IMR-90 (cell line): ENCODE measurements around the gene MAP7D1. TPM values are rescaled to one million over a fixed set of nuclear protein-coding genes. Genes with fewer than 3 reads are reported as not detected.
A peak's percentile ranks its signal among the peaks of the same experiment; 100 is the strongest.

ENCODE experiments used
- ATAC-seq: fragments of 200-7000 bp; cut with Tn5 transposase; 2 replicates; pipeline ENCODE4 v1.9.1; 2020; ENCODE audit warnings: low read depth, mild to moderate bottlenecking, moderate library complexity
- BruUV-seq: library from RNA; stranded (reverse); fragments of 400-500 nt; replicated peaks from 2 replicates; lab custom pipeline; 2021; lab: Mats Ljungman, UMichigan
- CTCF ChIA-PET: fragments of 300-600 bp; formaldehyde crosslinking; extraction: SDS; loops from one replicate; lab custom pipeline; 2021; ENCODE audit warnings: antibody characterized with exemption; lab: Yijun Ruan, JAX
- POLR2A ChIA-PET: fragments of 300-600 bp; sonication (Branson Sonifier 250); formaldehyde crosslinking; loops from one replicate; lab custom pipeline; 2022; ENCODE audit warnings: antibody characterized with exemption; ENCODE audit not compliant: unreplicated experiment; lab: Charles Lee
- DNase-seq: peaks from one replicate; pipeline ENCODE4 v3.0.0; 2013
- H2AFZ ChIP-seq: replicated peaks from 2 replicates; pipeline ENCODE3; 2013; ENCODE audit warnings: low read length, mild to moderate bottlenecking; ENCODE audit not compliant: poor library complexity
- H2AK5ac ChIP-seq: 2 replicates; pipeline ENCODE4 v1.6.1; 2013; ENCODE audit warnings: low read depth, low read length, inconsistent platforms
- H2AK9ac ChIP-seq: replicated peaks from 2 replicates; pipeline ENCODE3; 2013; ENCODE audit warnings: mild to moderate bottlenecking, low read depth, low read length, moderate library complexity; ENCODE audit not compliant: poor library complexity
- H2BK120ac ChIP-seq: 2 replicates; pipeline ENCODE4 v1.6.1; 2013; ENCODE audit warnings: low read depth, low read length, inconsistent platforms
- H2BK15ac ChIP-seq: 3 replicates; pipeline ENCODE4 v1.6.1; 2013; ENCODE audit warnings: low read depth, low read length, inconsistent platforms
- H2BK20ac ChIP-seq: 2 replicates; pipeline ENCODE4 v1.6.1; 2013; ENCODE audit warnings: low read depth, mild to moderate bottlenecking, inconsistent platforms, low read length, moderate library complexity
- H2BK5ac ChIP-seq: 2 replicates; pipeline ENCODE4 v1.6.1; 2013; ENCODE audit warnings: mild to moderate bottlenecking, low read depth, low read length, inconsistent platforms; ENCODE audit not compliant: poor library complexity, severe bottlenecking
- H3K14ac ChIP-seq: replicated peaks from 2 replicates; pipeline ENCODE4 v1.6.1; 2013; ENCODE audit warnings: low read depth, low read length, inconsistent platforms
- H3K18ac ChIP-seq: 2 replicates; pipeline ENCODE4 v1.6.1; 2013; ENCODE audit warnings: low read depth, low read length, control low read depth
- H3K23ac ChIP-seq: 2 replicates; pipeline ENCODE4 v1.6.1; 2013; ENCODE audit warnings: low read depth, low read length, inconsistent platforms
- H3K27ac ChIP-seq: 2 replicates; pipeline ENCODE4 v1.5.1; 2013; ENCODE audit warnings: mild to moderate bottlenecking, control low read depth, low read length; ENCODE audit not compliant: insufficient read depth
- H3K27me3 ChIP-seq: 2 replicates; pipeline ENCODE4 v1.6.1; 2013; ENCODE audit warnings: low read length; ENCODE audit not compliant: control insufficient read depth, insufficient read depth
- H3K36me3 ChIP-seq: 2 replicates; pipeline ENCODE4 v1.6.1; 2013; ENCODE audit warnings: low read length, mixed read lengths; ENCODE audit not compliant: control insufficient read depth, insufficient read depth
- H3K4ac ChIP-seq: 2 replicates; pipeline ENCODE4 v1.6.1; 2013; ENCODE audit warnings: low read depth, low read length, inconsistent platforms
- H3K4me1 ChIP-seq: 2 replicates; pipeline ENCODE4 v1.6.1; 2013; ENCODE audit warnings: low read length, mixed read lengths; ENCODE audit not compliant: control insufficient read depth, insufficient read depth
- H3K4me2 ChIP-seq: 2 replicates; pipeline ENCODE4 v1.6.1; 2013; ENCODE audit warnings: low read depth, mild to moderate bottlenecking, control low read depth, low read length, moderate library complexity
- H3K4me3 ChIP-seq: 2 replicates; pipeline ENCODE4 v1.5.1; 2013; ENCODE audit warnings: low read depth, mild to moderate bottlenecking, control low read depth, low read length, moderate library complexity; ENCODE audit not compliant: insufficient read depth
- H3K56ac ChIP-seq: 2 replicates; pipeline ENCODE4 v1.6.1; 2013; ENCODE audit warnings: low read length, inconsistent platforms; ENCODE audit not compliant: insufficient read depth; ENCODE audit errors: extremely low read depth
- H3K79me1 ChIP-seq, 2 experiments: 2 replicates each; pipeline ENCODE4 v1.6.1; 2013; ENCODE audit warnings: low read length in 2 of 2, inconsistent platforms in 1 of 2, low read depth in 1 of 2
- H3K9ac ChIP-seq: 2 replicates; pipeline ENCODE4 v1.6.1; 2013; ENCODE audit warnings: low read depth, low read length, control low read depth
- H3K9me1 ChIP-seq: 2 replicates; pipeline ENCODE4 v1.6.1; 2013; ENCODE audit warnings: low read length, inconsistent platforms; ENCODE audit not compliant: insufficient read depth
- H3K9me3 ChIP-seq: 2 replicates; pipeline ENCODE4 v1.6.1; 2013; ENCODE audit warnings: low read length; ENCODE audit not compliant: control insufficient read depth, insufficient read depth
- H4K20me1 ChIP-seq: 2 replicates; pipeline ENCODE4 v1.6.1; 2013; ENCODE audit warnings: low read length, inconsistent platforms; ENCODE audit not compliant: insufficient read depth
- H4K5ac ChIP-seq: 2 replicates; pipeline ENCODE4 v1.6.1; 2013; ENCODE audit warnings: mild to moderate bottlenecking, low read depth, low read length, control low read depth
- H4K8ac ChIP-seq, 2 experiments: 2 replicates each; pipeline ENCODE4 v1.6.1; 2013; ENCODE audit warnings: low read depth in 2 of 2, low read length in 2 of 2, control low read depth in 1 of 2, inconsistent platforms in 1 of 2
- H4K91ac ChIP-seq: 2 replicates; pipeline ENCODE4 v1.6.1; 2013; ENCODE audit warnings: low read depth, low read length, inconsistent platforms; ENCODE audit not compliant: insufficient read depth
- BHLHE40 ChIP-seq: fragments of 150-350 bp; IDR thresholded peaks from 2 replicates; pipeline ENCODE4 v1.6.1; 2016; ENCODE audit warnings: mild to moderate bottlenecking, low read depth, low read length
- CEBPB ChIP-seq: IDR thresholded peaks from 2 replicates; pipeline ENCODE4 v1.6.1; 2012; ENCODE audit warnings: low read depth, low read length, improper control_type of control experiment
- CHD1 ChIP-seq: IDR thresholded peaks from 2 replicates; pipeline ENCODE4 v1.6.1; 2012; ENCODE audit warnings: low read depth, low read length, improper control_type of control experiment
- CTCF ChIP-seq: conservative IDR thresholded peaks from 2 replicates; pipeline ENCODE4 v1.5.1; 2012; ENCODE audit warnings: mild to moderate bottlenecking, low read depth, low read length, improper control_type of control experiment
- ELK1 ChIP-seq: fragments of 150-350 bp; IDR thresholded peaks from 2 replicates; pipeline ENCODE4 v1.6.1; 2016; ENCODE audit warnings: low read depth, mild to moderate bottlenecking, low read length, moderate library complexity, borderline replicate concordance
- FOS ChIP-seq: fragments of 150-350 bp; IDR thresholded peaks from 2 replicates; pipeline ENCODE4 v1.6.1; 2016; ENCODE audit warnings: low read depth, low read length
- MAFK ChIP-seq: IDR thresholded peaks from 2 replicates; pipeline ENCODE4 v1.6.1; 2012; ENCODE audit warnings: low read depth, low read length, improper control_type of control experiment
- MAZ ChIP-seq: IDR thresholded peaks from 2 replicates; pipeline ENCODE4 v1.6.1; 2012; ENCODE audit warnings: low read depth, mild to moderate bottlenecking, low read length, improper control_type of control experiment, moderate library complexity, borderline replicate concordance
- MXI1 ChIP-seq: IDR thresholded peaks from 2 replicates; pipeline ENCODE4 v1.6.1; 2012; ENCODE audit warnings: low read depth, mild to moderate bottlenecking, low read length, moderate library complexity, borderline replicate concordance
- NFE2L2 ChIP-seq: fragments of 150-350 bp; IDR thresholded peaks from 2 replicates; pipeline ENCODE4 v1.6.1; 2016; ENCODE audit warnings: low read depth, mild to moderate bottlenecking, low read length
- POLR2A ChIP-seq: IDR thresholded peaks from 2 replicates; pipeline ENCODE4 v1.6.1; 2012; ENCODE audit warnings: mild to moderate bottlenecking, low read depth, low read length
- RAD21 ChIP-seq: IDR thresholded peaks from 2 replicates; pipeline ENCODE4 v1.6.1; 2012; ENCODE audit warnings: low read length, improper control_type of control experiment
- RCOR1 ChIP-seq: IDR thresholded peaks from 2 replicates; pipeline ENCODE4 v1.6.1; 2012; ENCODE audit warnings: mild to moderate bottlenecking, low read length, improper control_type of control experiment; ENCODE audit not compliant: insufficient replicate concordance
- RFX5 ChIP-seq: IDR thresholded peaks from 2 replicates; pipeline ENCODE4 v1.8.0; 2012; ENCODE audit warnings: low read depth, mild to moderate bottlenecking, low read length, moderate library complexity
- SMC3 ChIP-seq: fragments of 150-350 bp; IDR thresholded peaks from 2 replicates; pipeline ENCODE4 v1.6.1; 2016; ENCODE audit warnings: low read depth, mild to moderate bottlenecking, antibody characterized with exemption, low read length, moderate library complexity
- USF2 ChIP-seq: fragments of 150-350 bp; IDR thresholded peaks from 2 replicates; pipeline ENCODE4 v1.6.1; 2017; ENCODE audit warnings: mild to moderate bottlenecking, antibody characterized with exemption, low read length, low read depth
- WGBS, 2 experiments: methylation state at CpG; one replicate each; pipeline versions ENCODE4 v1.1.5 to v1.1.7; 2013; ENCODE audit warnings: missing lambda C conversion rate in 2 of 2; ENCODE audit not compliant: insufficient read length in 1 of 2; ENCODE audit errors: extremely low coverage in 2 of 2; 5-methylcytosine and 5-hydroxymethylcytosine counted together
- dilution Hi-C: fragments of 300-500 bp; cut with HindIII; formaldehyde crosslinking; loops from one replicate; pipeline ENCODE4 v1.14.3; 2018; ENCODE audit warnings: low sequenced_read_pairs; ENCODE audit not compliant: unreplicated experiment
- in situ Hi-C: fragments of 300-500 bp; cut with MboI; formaldehyde crosslinking; loops from 3 replicates; pipeline ENCODE4 v1.14.3; 2019; ENCODE audit warnings: low sequenced_read_pairs, inconsistent platforms, mixed read lengths
- intact Hi-C: fragments of 100-400 bp; cut with micrococcal nuclease; formaldehyde crosslinking; loops from 2 replicates; pipeline ENCODE4 v1.10.0; 2022
- polyA plus RNA-seq, 3 experiments: library from polyadenylated mRNA; depleted of rRNA; stranded (reverse); fragments of >200 nt; gene quantifications; 2 replicates each; pipeline ENCODE4 v1.2.3, GENCODE V29; 2012; ENCODE audit warnings: low replicate concordance in 1 of 3
- total RNA-seq: library from RNA; depleted of rRNA; stranded (reverse); fragments of >200 nt; gene quantifications from 2 replicates; pipeline ENCODE4 v1.2.3, GENCODE V29; 2012

Gene MAP7D1
- total and polyA plus RNA-seq, 2 of the 4 experiments (the other 2 are of a cell fraction), result 32.3 to 81.9 TPM

- no peak overlapping the region for H4K8ac ChIP-seq
- TF ChIP-seq ELK1, result no peak
- no peak for TF ChIP-seq RCOR1
- TF ChIP-seq SMC3, result no peak
- TF ChIP-seq USF2, result no peak
- no peak for TF ChIP-seq POLR2A
- no peak for TF ChIP-seq FOS
- TF ChIP-seq NFE2L2, result no peak
- TF ChIP-seq CEBPB, result no peak
- TF ChIP-seq CTCF, result no peak
- no peak for TF ChIP-seq MAFK
- TF ChIP-seq MAZ, result no peak
- no peak for TF ChIP-seq BHLHE40
- TF ChIP-seq CHD1, result no peak
- TF ChIP-seq RAD21, result no peak
- no peak for TF ChIP-seq MXI1
- TF ChIP-seq RFX5, result no peak
- H3K18ac ChIP-seq, result no peak overlapping the region
- H2AK5ac ChIP-seq, result peak overlapping the region; percentile 82; the same call in 1 of the 2 replicates
- intact Hi-C loops, result no loop called here
- no peak overlapping the region for H3K14ac ChIP-seq
- no peak overlapping the region for H4K5ac ChIP-seq
- no peak overlapping the region for H3K27ac ChIP-seq
- no peak overlapping the region for H3K4me2 ChIP-seq
- H2AK9ac ChIP-seq, result peak overlapping the region; percentile 93
- peak overlapping the region; percentile 97 for H3K4ac ChIP-seq
- H2BK20ac ChIP-seq, result no peak overlapping the region
- peaks cover 21% of the 10 kb centered on the region for H3K9me1 ChIP-seq
- no peak overlapping the region; the same call in none of the 2 replicates for H4K91ac ChIP-seq
- no peak overlapping the region for H2BK120ac ChIP-seq
- DNase-seq, result no peak
- ATAC-seq, result no peak
- peak overlapping the region; percentile 87; the same call in 1 of the 2 replicates for H3K23ac ChIP-seq
- H2AFZ ChIP-seq, result no peak overlapping the region
- no peaks in the 10 kb centered on the region for H3K9me3 ChIP-seq
- peaks cover 4% of the 10 kb centered on the region for H3K36me3 ChIP-seq
- dilution Hi-C loops, result no loop called here
- CTCF ChIA-PET, result no interaction called here
- no peak overlapping the region for H2BK5ac ChIP-seq
- H2BK15ac ChIP-seq, result no peak overlapping the region
- H3K56ac ChIP-seq, result no peak overlapping the region
- no peak overlapping the region for H3K4me3 ChIP-seq
- POLR2A ChIA-PET, result no interaction called here
- no peak overlapping the region for H3K9ac ChIP-seq
- in situ Hi-C loops, result loop anchor here (5.0 kb wide), 1 partner anchor 133 kb away; no protein-coding TSS in a partner anchor
- H3K79me1 ChIP-seq, result peaks cover 12 to 40% of the 10 kb centered on the region in 2 experiments; a peak in 3 of 4 replicates
- peaks cover 33% of the 10 kb centered on the region for H4K20me1 ChIP-seq
- no TSS peak for BruUV-seq
- 100% methylated on average over 2 of the region's 6 CpGs; no CpG with 5 or more reads in 1 of the 2 experiments for WGBS, 2 experiments
- peaks cover 27% of the 10 kb centered on the region for H3K4me1 ChIP-seq
- H3K27me3 ChIP-seq, result no peaks in the 10 kb centered on the region
Observed at GRCh38 chr1:36154335-36154734, 1.6 kb upstream of the MAP7D1 start.
